Immature natural killer cell (primary cell): Measurements from ENCODE around the gene CALN1. TPM values are rescaled to one million over a fixed set of nuclear protein-coding genes. Genes with fewer than 3 reads are reported as not detected.

ENCODE experiments used
- DNase-seq, 3 donors: peaks; one replicate each; pipeline ENCODE4 v3.0.0; 2022; ENCODE audit warnings: mixed read lengths in 1 of 3
- H3K27ac Mint-ChIP-seq, 6 donors: one replicate each; pipeline ENCODE4 v1.8.0; 2020; ENCODE audit warnings: mixed read lengths in 6 of 6, mild to moderate bottlenecking in 5 of 6, inconsistent platforms in 4 of 6, moderate library complexity in 3 of 6
- H3K27me3 Mint-ChIP-seq, 3 donors: one replicate each; pipeline ENCODE4 v1.8.0; 2020 to 2021; ENCODE audit warnings: low read depth in 3 of 3, mild to moderate bottlenecking in 3 of 3, mixed read lengths in 3 of 3, moderate library complexity in 3 of 3, inconsistent platforms in 1 of 3
- H3K36me3 Mint-ChIP-seq, 3 donors: one replicate each; pipeline ENCODE4 v1.8.0; 2020; ENCODE audit warnings: mixed read lengths in 3 of 3, inconsistent platforms in 2 of 3, mild to moderate bottlenecking in 2 of 3
- H3K4me1 Mint-ChIP-seq, 2 donors: one replicate each; pipeline ENCODE4 v1.8.0; 2020; ENCODE audit warnings: inconsistent platforms in 2 of 2, mild to moderate bottlenecking in 2 of 2, mixed read lengths in 2 of 2, moderate library complexity in 1 of 2
- H3K4me3 Mint-ChIP-seq, 5 donors: one replicate each; pipeline ENCODE4 v1.8.0; 2020; ENCODE audit warnings: mild to moderate bottlenecking in 5 of 5, mixed read lengths in 5 of 5, inconsistent platforms in 3 of 5, moderate library complexity in 3 of 5
- H3K9me3 Mint-ChIP-seq, 6 donors: one replicate each; pipeline ENCODE4 v1.8.0; 2020; ENCODE audit warnings: mild to moderate bottlenecking in 6 of 6, mixed read lengths in 6 of 6, inconsistent platforms in 4 of 6, moderate library complexity in 3 of 6
- polyA plus RNA-seq, 3 donors: library from polyadenylated mRNA; unstranded; fragments of 300-500 nt; fragmentation: Illumina TruSeq; gene quantifications; one replicate each; pipeline ENCODE4 v1.2.3, GENCODE V29; 2021

Gene CALN1
- polyA plus RNA-seq, 3 donors from 2014 or later = not detected

- Mint-ChIP-seq H3K4me3 (no peak overlapping the region), H3K27ac (no peak overlapping the region), H3K9me3 (peaks cover 0 to 8% (median 2%) of the 10 kb centered on the region in 6 donors), H3K4me1 (no peaks in the 10 kb centered on the region), H3K36me3 (no peaks in the 10 kb centered on the region), H3K27me3 (peaks cover 0 to 5% (median 3%) of the 10 kb centered on the region in 3 donors)
- DNase-seq = no peak
Measured at GRCh38 chr7:72265071-72265904, 146.8 kb downstream of the CALN1 start.

GRCh38 chr7:72260406-72260805 is 151.7 kb downstream of the CALN1 start:
- Mint-ChIP-seq H3K4me3 (no peak overlapping the region), H3K27ac (no peak overlapping the region), H3K27me3 (no peaks in the 10 kb centered on the region), H3K9me3 (peaks cover 0 to 6% (median 4%) of the 10 kb centered on the region in 6 donors), H3K4me1 (no peaks in the 10 kb centered on the region), H3K36me3 (no peaks in the 10 kb centered on the region)
- no peak for DNase-seq

GRCh38 chr7:72258074-72258473 is 154.1 kb downstream of the CALN1 start:
- Mint-ChIP-seq H3K9me3 (peaks cover 0 to 6% (median 4%) of the 10 kb centered on the region in 6 donors), H3K27ac (no peak overlapping the region), H3K4me3 (no peak overlapping the region), H3K36me3 (no peaks in the 10 kb centered on the region), H3K27me3 (peaks cover 0 to 2% (median 0%) of the 10 kb centered on the region in 3 donors), H3K4me1 (no peaks in the 10 kb centered on the region)
- no peak for DNase-seq

- no peak for DNase-seq
- Mint-ChIP-seq H3K4me1 (no peaks in the 10 kb centered on the region), H3K27ac (no peak overlapping the region), H3K4me3 (no peak overlapping the region), H3K9me3 (peaks cover 0 to 8% (median 5%) of the 10 kb centered on the region in 6 donors), H3K27me3 (peaks cover 0 to 2% (median 0%) of the 10 kb centered on the region in 3 donors), H3K36me3 (no peaks in the 10 kb centered on the region)
Measured at GRCh38 chr7:72254455-72254854, 157.7 kb downstream of the CALN1 start.

GRCh38 chr7:72249106-72249505 is 163.0 kb downstream of the CALN1 start:
- Mint-ChIP-seq H3K27ac (no peak overlapping the region), H3K4me3 (no peak overlapping the region), H3K36me3 (peaks cover 0 to 3% (median 0%) of the 10 kb centered on the region in 3 donors), H3K27me3 (peaks cover 0 to 3% (median 2%) of the 10 kb centered on the region in 3 donors), H3K4me1 (no peaks in the 10 kb centered on the region), H3K9me3 (peaks cover 2 to 9% (median 6%) of the 10 kb centered on the region in 6 donors)
- DNase-seq = no peak

GRCh38 chr7:72244826-72245398 is 167.2 kb downstream of the CALN1 start:
- DNase-seq = no peak
- Mint-ChIP-seq H3K27me3 (peaks cover 0 to 2% (median 1%) of the 10 kb centered on the region in 3 donors), H3K4me3 (no peak overlapping the region), H3K4me1 (no peaks in the 10 kb centered on the region), H3K27ac (no peak overlapping the region), H3K9me3 (peaks cover 0 to 9% (median 4%) of the 10 kb centered on the region in 6 donors), H3K36me3 (peaks cover 0 to 3% (median 0%) of the 10 kb centered on the region in 3 donors)

- Mint-ChIP-seq H3K4me3 (no peak overlapping the region), H3K9me3 (peaks cover under 1 to 6% (median 3%) of the 10 kb centered on the region in 6 donors), H3K27ac (no peak overlapping the region), H3K4me1 (no peaks in the 10 kb centered on the region), H3K36me3 (peaks cover 0 to 2% (median 0%) of the 10 kb centered on the region in 3 donors), H3K27me3 (peaks cover 0 to 4% (median under 1%) of the 10 kb centered on the region in 3 donors)
- no peak for DNase-seq
Measured at GRCh38 chr7:72243329-72243728, 168.8 kb downstream of the CALN1 start.

- H3K4me3 Mint-ChIP-seq = no peak overlapping the region
- H3K27ac Mint-ChIP-seq = no peak overlapping the region
- H3K9me3 Mint-ChIP-seq = peaks cover 0 to 7% (median 0%) of the 10 kb centered on the region in 6 donors
- DNase-seq = no peak
- H3K4me1 Mint-ChIP-seq = no peaks in the 10 kb centered on the region
- peaks cover 0 to 9% (median 6%) of the 10 kb centered on the region in 3 donors for H3K27me3 Mint-ChIP-seq
- no peaks in the 10 kb centered on the region for H3K36me3 Mint-ChIP-seq
Measured at GRCh38 chr7:72235351-72235750, 176.8 kb downstream of the CALN1 start.

- H3K36me3 Mint-ChIP-seq = no peaks in the 10 kb centered on the region
- peaks cover 0 to 7% (median 0%) of the 10 kb centered on the region in 6 donors for H3K9me3 Mint-ChIP-seq
- H3K4me1 Mint-ChIP-seq = no peaks in the 10 kb centered on the region
- H3K4me3 Mint-ChIP-seq = no peak overlapping the region
- DNase-seq = no peak
- no peak overlapping the region for H3K27ac Mint-ChIP-seq
- H3K27me3 Mint-ChIP-seq = peaks cover 0 to 11% (median 3%) of the 10 kb centered on the region in 3 donors
Measured at GRCh38 chr7:72234086-72234485, 178.1 kb downstream of the CALN1 start.

GRCh38 chr7:72230281-72230680 is 181.9 kb downstream of the CALN1 start:
- Mint-ChIP-seq H3K9me3 (peaks cover 0 to under 1% (median 0%) of the 10 kb centered on the region in 6 donors), H3K36me3 (no peaks in the 10 kb centered on the region), H3K27me3 (peaks cover 0 to 9% (median 3%) of the 10 kb centered on the region in 3 donors), H3K4me1 (no peaks in the 10 kb centered on the region), H3K27ac (no peak overlapping the region), H3K4me3 (no peak overlapping the region)
- DNase-seq = no peak

GRCh38 chr7:72223351-72223750 is 188.8 kb downstream of the CALN1 start:
- H3K4me1 Mint-ChIP-seq = no peaks in the 10 kb centered on the region
- peaks cover 0 to 23% (median 4%) of the 10 kb centered on the region in 6 donors for H3K9me3 Mint-ChIP-seq
- no peak overlapping the region for H3K4me3 Mint-ChIP-seq
- H3K27ac Mint-ChIP-seq = no peak overlapping the region
- DNase-seq = no peak
- H3K36me3 Mint-ChIP-seq = peaks cover 0 to 3% (median 0%) of the 10 kb centered on the region in 3 donors
- H3K27me3 Mint-ChIP-seq = peaks cover 0 to 3% (median 3%) of the 10 kb centered on the region in 3 donors

- Mint-ChIP-seq H3K4me3 (no peak overlapping the region), H3K4me1 (no peaks in the 10 kb centered on the region), H3K27ac (no peak overlapping the region), H3K9me3 (peaks cover 0 to 23% (median 4%) of the 10 kb centered on the region in 6 donors), H3K36me3 (peaks cover 0 to 3% (median 0%) of the 10 kb centered on the region in 3 donors), H3K27me3 (peaks cover 0 to 3% (median 3%) of the 10 kb centered on the region in 3 donors)
- DNase-seq = no peak
Measured at GRCh38 chr7:72222136-72222535, 190.0 kb downstream of the CALN1 start.

GRCh38 chr7:72219500-72219899 is 192.6 kb downstream of the CALN1 start:
- Mint-ChIP-seq H3K27me3 (peaks cover 0 to 3% (median 2%) of the 10 kb centered on the region in 3 donors), H3K27ac (no peak overlapping the region), H3K36me3 (peaks cover 0 to 3% (median 0%) of the 10 kb centered on the region in 3 donors), H3K4me1 (no peaks in the 10 kb centered on the region), H3K4me3 (no peak overlapping the region), H3K9me3 (peaks cover 0 to 23% (median 4%) of the 10 kb centered on the region in 6 donors)
- no peak for DNase-seq

- no peak overlapping the region for H3K27ac Mint-ChIP-seq
Measured at GRCh38 chr7:72217151-72217550, 195.0 kb downstream of the CALN1 start.

More at GRCh38 chr7:72217151-72217550, 195.0 kb downstream of the CALN1 start:
- peaks cover 0 to 12% (median under 1%) of the 10 kb centered on the region in 6 donors for H3K9me3 Mint-ChIP-seq
- no peak for DNase-seq
- peaks cover 0 to 3% (median 0%) of the 10 kb centered on the region in 3 donors for H3K36me3 Mint-ChIP-seq
- no peak overlapping the region for H3K4me3 Mint-ChIP-seq
- peaks cover 0 to 3% (median 1%) of the 10 kb centered on the region in 3 donors for H3K27me3 Mint-ChIP-seq
- no peaks in the 10 kb centered on the region for H3K4me1 Mint-ChIP-seq
